GM18498 (cell line): ENCODE data around the gene USE1.
A peak's percentile ranks its signal among the peaks of the same experiment; 100 is the strongest.

Source experiments
- ATAC-seq: cut with Tn5 transposase; IDR thresholded peaks from one replicate; pipeline ENCODE4 v1.9.1; 2021; ENCODE audit warnings: mild to moderate bottlenecking, moderate library complexity; ENCODE audit not compliant: unreplicated experiment

The USE1 gene

DNA sequence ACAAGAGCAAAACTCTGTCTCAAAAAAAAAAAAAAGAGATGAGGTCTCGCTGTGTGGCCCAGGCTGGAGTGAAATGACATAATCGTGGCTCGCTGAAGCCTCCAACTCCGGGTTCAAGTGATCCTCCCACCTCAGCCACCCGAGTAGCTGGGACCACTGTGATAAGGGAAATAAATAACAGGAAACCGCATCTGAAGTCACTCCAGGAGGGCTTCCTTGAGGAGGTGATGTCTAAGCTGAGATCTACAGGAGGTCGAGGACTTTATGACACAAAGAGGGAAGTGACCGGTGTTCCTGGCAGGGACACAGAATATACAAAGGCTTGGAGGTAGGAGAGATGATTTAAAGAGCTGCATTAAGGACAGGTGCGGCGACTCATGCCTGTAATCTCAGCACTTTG lies 39.5 kb downstream of the USE1 start:
- no peak for ATAC-seq

DNA sequence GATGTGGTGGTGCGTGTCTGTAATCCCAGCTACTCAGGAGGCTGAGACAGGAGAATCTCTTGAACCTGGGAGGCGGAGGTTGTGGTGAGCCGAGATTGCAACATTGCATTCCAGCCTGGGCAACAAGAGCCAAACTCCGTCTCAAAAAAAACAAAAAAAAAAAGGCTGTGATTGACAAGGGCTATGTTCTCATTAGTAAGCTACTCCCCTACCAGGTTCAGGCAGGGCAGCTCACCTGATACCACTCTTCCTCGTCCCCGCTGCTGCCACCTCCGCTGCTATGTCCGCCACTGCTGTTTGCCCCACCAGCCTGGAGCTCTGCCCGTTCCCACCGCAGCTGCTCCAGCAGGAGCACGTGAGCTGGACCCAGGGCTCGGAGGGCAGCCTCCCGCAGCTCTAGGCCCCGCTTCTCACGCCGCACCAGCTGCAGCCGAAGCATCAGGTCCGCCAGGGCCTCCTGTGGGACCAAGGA lies 40.0 kb downstream of the USE1 start:
- no peak for ATAC-seq

DNA sequence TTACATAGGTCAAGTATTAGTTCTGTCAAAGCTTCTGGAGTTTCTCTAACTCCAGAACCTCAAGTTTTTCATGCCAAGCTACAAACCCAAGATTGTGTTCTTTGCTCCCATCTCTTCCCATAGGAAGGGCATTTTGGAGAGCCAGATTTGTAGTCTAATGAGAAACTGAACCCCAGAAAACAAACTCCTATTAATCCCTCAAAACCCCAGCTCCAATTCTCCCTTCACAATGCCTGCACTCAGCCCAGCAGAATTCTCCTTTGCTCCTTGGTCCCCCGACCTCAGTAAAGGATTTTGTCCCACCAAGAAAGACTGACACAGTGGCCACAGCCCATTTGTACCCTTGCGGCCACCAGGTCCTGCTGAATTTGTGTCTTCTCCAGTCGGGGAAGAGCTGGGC lies 41.0 kb downstream of the USE1 start:
- ATAC-seq: no peak

DNA sequence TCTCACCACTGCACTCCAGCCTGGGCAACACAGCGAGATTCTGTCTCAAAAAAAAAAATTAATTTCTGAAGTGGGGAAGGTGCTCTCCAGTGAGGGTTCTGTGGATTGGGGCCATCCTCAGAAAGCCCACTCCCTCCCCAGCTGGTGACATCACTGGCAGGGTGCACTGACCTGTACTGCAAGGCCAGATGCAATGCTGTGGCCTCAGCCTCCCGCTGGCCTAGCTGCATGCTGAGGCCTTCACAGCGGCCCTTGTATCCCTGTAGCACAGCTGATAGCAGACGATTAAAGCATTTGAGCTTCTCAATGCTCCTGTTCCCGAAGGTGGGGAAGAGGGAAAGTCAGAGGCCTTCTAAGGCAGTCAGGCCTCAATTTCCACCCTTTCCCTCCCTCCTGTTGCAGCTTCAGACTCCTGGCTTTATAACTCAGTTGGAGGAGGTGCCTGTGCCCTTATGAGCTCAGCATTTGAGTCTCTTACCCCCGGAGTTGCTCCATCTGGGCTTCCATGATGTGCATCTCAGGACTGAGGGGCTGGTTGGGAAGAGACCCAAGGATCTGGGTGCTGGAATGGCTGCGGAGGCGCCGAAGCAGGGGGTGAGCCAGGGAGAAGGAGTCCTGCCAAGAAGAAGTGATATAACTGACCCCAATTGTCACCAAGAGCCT lies 44.1 kb downstream of the USE1 start:
- ATAC-seq: no peak

DNA sequence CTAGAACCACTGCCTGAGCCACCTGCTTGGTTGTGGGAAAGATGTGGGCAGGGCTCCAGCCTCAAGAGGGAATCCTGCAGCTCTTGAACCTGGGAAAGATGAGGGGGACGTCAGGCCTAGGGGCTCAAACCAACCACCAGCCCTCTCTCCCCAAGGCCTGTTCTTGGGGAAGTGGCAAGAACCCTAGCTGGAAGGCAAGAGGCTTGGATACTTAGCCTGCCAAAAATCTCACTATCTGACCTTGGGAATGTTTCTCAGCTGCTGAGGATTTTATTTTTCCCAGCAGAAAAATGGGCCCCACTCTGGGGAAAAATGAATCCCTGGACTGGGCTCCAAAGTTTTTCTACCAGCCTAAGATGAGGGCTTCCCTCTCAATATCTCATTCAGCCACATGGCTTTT lies 44.8 kb downstream of the USE1 start:
- no peak for ATAC-seq

DNA sequence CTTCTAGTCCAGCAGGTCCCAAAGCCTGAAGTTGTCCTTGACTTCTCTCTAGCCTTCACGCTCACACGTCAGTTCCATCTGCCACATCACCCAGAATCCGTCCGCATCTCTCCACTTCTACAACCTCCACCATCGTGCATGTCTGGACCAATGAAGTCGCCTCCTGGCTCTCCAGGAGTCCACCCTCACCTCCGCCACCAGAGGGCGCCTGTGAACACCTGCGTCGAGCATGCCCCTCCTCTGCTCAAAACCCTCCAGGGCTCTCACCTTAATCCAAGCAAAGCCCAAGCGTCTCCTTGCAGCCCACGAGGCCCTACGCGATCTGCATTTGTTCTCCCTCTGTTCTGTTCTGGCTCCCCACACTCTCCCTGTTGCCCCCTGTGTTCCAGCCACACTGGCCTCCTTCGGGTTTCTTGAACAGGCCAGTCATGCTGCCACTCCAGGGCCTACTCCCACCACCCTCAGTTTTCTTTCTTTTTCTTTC lies 45.7 kb downstream of the USE1 start:
- peak; percentile 75 for ATAC-seq

DNA sequence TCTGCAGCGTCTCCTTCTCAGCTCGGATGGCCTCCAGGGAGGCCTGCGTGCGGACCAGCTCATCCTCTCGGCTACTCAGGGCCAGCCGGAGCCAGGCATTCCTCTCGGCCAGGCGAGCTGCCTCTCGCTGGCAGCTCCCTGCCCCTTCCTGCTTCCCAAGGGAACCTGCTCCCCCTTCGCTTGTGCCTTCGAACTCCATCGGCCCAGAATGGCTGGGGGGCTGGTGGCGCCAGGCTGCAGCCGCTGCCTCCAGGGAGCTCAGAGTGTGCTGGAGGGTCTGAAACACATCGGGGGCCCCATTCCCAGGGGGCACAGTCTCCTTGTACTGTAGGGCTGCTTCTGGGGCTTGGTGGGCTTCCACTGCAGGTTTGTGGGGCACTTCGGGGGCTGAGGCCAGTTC lies 47.4 kb downstream of the USE1 start:
- ATAC-seq: no peak

DNA sequence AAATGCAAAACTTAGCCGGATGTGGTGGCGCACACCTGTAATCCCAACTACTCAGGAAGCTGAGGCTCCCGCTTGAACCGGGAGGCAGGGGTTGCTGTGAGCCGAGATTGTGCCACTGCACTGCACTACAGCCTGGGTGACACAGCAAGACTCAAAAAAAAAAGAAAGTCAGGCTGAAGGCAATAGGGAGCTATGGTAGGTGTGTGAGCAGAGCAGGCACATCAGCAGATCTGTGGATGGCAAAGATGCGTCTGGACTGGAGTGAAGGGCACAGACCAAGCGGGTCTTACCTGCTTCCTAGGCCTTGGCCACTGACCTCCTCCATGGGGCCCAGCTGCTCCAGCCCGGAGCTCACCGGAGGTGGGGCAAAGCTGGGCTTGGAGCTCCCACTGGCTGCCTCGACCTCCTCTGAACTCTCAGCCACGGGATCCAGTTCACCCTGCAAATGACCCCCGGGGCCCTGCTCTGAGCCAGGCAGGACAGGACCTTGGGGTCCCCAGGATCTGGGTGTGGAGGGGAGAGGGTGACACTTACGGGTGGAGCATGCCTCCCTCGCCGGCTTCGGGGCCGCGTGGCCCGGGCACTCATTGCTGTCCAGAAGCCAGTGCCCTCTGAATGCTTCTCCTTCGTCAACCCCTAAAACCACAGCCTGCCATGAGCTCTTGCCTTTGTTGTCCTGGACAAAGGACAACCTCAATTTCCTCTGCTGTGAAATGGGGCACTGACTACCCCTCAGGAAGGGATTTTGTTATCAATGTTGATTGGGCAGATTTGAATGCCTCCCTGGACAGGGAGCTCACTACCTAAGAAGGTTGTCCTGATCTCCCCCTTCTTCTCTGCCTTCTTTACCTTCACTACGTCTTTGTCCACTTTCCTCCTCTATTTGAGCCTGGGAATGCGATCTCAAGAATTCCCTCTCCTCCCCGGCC lies 48.8 kb downstream of the USE1 start:
- no peak for ATAC-seq

DNA sequence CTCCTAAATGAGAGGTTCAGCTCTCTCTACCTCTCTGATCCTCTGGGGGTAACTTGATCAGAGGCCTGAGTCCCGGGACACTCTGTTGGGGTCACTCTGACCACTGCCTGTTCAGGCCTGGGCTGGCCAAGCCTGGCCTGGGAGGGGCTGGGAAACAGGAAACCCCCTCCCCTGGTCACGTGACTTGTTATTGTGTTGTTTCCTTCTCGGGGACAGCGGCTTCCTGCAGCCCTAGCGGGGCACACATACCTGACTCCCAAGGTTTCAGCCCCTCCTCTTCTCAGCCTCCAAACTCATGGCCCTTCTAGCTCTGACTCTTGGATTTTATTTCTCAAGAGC lies 49.5 kb downstream of the USE1 start, which contains the start of gene USHBP1:
Gene USHBP1 (minus strand): TSS at position 105 of the 339 bp plus-strand sequence. CDS start 446 bp downstream, outside the sequence.
- no peak for ATAC-seq

DNA sequence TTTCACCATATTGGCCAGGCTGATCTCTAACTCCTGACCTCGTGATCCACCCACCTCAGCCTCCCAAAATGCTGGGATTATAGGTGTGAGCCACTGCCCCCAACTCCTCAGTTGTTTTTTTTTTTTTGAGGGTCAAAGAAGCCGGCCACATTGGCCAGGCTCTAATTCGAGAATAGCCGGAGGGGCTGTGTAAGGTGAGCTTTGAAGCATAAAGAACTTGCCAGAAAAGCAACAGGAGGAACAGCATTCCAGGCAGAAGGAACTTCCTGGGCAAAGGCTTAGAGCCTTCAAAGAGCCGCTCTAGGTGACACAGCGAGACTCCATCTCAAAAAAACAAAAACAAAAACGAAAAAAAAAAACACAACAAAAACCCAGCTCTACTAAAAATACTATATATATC lies 50.9 kb downstream of the USE1 start:
- no peak for ATAC-seq

DNA sequence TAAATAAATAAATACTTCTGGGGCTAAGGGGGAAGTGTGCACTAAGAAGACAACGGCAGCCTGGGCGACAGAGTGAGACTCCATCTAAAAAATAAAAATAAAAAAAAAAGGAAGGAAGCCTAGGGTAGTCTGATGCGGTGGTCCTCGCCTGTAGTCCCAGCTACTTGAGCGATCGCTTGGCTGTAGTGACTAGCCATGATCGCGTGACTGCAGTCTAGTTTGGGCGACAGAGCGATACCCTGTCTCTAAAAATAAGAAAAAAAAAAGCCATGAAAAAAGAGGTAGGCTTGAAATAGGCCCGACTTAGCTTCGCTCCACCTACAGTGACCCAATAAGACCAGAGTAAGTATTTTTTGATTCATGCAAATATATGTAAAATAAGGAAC lies 51.4 kb downstream of the USE1 start:
- ATAC-seq: no peak

DNA sequence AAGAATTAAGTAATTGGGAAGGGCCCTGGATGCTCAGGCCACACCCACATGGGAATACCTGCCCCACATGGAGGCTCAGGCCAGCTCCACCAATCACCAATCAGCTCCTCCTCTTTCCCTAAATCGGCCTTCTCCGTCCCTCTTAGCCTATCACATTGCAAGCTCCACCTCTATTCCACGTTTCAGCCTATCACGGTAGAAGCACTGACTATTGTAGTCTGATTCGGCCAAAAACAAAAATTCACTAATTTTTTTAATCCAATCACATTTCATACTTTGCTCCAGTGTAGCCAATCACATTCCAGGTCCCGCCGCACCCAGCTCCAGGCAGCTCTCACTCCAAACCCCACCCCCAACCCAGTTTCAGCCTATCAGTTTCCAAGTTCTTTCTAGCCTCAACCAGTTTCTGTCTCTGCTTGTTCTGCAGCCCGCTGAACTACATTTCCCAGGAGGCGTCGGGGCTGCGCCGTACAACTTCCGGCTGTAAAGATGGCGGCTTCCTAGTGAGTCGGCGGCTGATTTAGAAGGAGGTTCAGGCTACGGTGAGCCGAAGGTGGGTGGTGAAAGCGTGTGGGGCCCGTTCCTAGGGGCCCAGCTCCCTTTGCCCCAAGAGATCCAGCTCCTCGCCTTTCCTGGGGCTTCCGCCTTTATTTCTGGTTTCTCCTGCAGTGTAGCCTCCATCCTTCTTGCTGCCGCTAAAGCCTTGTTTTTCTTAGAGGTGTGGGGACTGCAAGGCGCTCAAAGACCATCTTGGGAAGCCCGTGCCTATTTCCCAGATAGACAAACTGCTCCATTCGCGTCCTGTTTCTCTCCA lies 52.0 kb downstream of the USE1 start, which contains the start of gene BABAM1:
Gene BABAM1 (plus strand): TSS at position 469 of the 814 bp plus-strand sequence. CDS start 1,364 bp downstream, outside the sequence.
- peak; percentile 89 for ATAC-seq

DNA sequence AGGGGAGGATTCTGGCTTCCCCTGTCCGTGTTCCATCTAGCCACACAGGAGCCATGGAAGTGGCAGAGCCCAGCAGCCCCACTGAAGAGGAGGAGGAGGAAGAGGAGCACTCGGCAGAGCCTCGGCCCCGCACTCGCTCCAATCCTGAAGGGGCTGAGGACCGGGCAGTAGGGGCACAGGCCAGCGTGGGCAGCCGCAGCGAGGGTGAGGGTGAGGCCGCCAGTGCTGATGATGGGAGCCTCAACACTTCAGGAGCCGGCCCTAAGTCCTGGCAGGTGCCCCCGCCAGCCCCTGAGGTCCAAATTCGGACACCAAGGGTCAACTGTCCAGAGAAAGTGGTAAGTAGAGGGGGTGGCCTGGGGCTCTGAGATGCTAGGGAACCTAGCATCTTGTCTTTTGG lies 53.6 kb downstream of the USE1 start:
- no peak for ATAC-seq
